GM19025 (cell line): ENCODE measurements around the gene BCDIN3D.
"Not testable (repeated sequence)": the region's sequence is repeated elsewhere in the genome, so short reads cannot be mapped to it uniquely, and the experiment has no call there.

Experiments used
- ATAC-seq: cut with Tn5 transposase; IDR thresholded peaks from one replicate; pipeline ENCODE4 v1.9.1; 2021; ENCODE audit warnings: mild to moderate bottlenecking, low read depth, moderate library complexity; ENCODE audit not compliant: unreplicated experiment

BCDIN3D gene

DNA sequence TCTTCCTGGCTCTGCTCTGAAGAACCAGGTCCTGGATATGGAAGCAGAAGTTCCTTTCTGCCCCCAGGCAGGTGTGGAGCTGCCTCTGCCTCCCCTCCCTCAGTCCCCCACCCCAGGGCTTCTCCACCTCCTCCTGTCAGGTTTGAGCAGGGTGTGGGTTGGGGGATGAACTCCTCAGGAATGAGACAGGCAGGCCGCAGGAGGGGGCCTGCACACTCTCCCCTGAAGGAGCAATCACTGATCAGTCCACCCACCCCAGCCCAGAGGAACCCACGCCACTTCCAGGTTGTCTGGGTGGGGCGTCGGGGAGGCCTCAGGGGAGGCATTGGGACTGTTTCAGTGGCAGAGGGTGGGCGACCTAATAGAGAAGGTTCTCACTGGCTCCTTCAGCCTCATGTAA lies 34.2 kb upstream of the BCDIN3D start:
- no peak for ATAC-seq

DNA sequence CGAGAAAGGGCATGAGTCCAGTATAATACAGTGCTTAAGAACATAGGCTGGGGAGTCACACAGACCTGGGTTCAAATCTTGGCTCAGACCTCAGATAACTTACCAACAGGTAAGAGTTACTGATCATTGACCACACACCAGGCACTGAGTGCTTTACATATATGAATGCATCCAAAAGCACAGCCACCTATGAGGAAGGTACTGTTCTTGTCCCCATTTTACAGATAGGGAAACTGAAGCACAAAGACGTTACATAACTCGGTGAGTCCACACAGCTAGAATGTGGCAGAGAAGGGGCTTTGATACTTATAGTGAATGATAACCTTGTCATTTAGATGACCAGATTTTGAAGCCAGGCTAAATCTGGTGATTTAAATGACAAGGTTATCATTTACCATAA lies 33.2 kb upstream of the BCDIN3D start:
- ATAC-seq, result no peak

DNA sequence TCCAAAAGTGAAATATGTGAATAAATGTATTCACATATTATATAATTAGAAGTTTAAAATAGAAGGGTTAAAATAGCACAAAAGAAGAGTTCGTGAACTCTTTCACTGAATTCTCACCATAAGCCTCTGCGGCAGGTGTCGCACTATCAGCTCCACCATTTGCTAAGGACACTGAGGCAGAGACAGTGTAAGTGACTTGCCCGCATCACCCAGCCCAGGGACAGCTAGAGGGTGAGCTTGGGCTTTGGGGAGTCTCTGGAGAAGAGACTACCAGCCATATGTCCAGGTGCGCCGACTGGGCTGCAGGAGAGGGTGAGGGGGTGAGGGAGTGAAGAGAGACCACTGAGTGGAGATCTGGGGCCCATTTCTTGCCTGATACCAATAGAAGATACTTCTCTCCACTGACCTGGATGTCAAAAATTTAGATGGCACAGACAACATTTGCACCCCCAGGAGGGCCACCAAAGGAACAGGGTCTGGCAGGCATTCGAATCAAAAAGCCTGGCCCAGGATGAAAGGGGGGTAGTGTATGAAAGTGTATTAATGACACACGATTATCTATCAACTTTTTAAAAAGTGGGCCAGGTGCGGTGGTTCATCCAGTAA lies 32.3 kb upstream of the BCDIN3D start:
- ATAC-seq, result no peak

DNA sequence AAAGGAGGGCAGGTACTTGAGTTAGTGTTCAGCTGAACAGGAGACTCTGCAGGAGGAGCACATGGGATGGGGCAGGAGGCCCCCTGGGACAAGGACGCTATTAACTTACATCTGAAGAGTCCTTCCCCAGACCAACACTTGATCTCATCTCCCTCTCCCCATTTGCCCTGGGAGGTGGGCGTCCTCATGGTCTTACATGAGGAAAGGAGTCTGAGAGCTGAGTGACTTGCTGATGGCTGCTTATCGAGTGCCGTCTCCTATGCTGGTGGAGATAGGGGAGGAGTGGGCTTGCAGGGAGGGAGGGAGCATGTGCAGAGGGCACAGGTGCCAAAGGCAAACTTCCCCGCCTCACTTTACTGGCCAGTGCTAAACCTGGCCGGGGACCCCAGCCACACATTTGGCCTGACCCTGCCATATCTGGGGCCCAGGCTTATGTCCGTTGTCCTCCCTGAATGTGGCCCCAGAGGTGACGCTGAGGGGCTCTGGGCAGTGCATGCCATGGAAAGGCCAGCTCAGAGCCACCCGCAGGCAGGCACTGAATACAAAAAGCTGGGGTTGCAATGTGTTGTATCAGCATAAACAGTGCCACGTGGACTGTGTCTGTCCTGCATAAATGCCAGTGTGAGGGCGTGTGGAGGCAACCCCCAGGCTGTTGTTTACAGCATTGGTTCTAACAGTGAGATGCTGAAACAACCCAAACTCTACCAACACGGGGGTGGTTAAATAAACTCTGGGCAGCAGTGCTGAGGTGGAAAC lies 31.4 kb upstream of the BCDIN3D start:
- ATAC-seq, result no peak

DNA sequence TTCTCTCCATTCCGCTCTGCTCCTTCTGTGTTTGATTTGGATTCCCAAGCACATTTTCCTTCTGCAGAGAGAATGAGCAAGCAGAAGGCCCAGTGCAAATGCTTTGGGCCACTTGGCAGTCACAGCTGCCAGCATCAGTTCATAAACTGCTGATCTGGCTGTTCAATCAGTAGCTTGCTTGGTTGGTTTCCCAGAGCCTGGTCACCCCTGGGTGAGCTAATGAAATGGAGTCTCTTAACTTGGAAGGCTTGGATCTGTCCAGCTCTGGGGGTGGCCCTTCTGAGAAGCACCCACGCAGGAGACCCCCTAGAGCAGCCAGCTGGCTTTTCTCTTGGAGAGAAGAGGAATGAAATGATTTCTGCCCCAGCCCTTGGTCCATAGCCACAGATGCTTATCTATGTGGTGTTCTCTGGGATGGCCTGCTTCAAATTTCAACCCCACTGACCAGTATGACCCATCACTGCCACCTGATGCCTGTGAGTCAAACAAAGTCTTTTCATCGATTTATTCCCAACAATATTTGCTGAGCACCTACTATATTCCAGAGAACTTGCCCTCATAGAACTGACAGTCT lies 30.5 kb upstream of the BCDIN3D start:
- no peak for ATAC-seq

DNA sequence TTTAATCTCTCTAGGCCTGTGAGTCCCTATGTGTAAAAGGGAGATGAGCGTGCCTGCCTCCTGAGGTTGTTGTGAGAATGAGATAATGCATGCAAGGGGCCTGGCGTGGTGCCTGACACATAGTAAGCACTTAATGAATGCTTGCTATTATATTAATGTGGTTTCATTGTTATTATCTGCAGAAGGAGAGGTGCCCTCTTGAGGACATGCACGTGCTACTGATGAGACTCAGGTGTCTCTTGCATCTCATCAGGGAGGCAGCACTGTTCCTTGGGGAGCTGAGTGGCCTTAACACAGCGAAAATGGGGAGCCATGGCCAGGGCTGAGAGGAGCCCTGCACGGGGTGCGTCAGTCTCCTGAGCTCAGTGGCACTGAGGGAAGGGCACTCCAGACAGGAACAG lies 29.9 kb upstream of the BCDIN3D start:
- ATAC-seq, result no peak

DNA sequence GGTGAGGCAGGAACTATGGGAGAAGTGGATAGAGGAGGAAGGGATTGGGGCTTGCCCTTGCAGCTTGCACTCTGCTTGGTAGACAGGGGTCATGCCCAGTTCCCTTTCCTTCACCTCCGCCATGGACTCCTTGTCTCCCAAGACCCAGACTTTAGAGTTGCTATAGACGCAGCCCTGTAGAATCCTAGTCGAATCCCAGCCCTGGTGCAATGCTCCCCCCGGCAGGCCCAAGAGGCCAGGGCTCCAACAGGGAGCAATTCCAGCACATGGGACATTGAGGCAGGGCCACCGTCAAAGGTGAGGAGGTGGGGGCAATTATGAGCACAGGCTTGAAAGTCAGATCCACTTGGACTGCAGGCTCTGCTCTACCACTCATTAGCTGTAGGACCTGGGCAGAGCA lies 29.5 kb upstream of the BCDIN3D start:
- no peak for ATAC-seq

DNA sequence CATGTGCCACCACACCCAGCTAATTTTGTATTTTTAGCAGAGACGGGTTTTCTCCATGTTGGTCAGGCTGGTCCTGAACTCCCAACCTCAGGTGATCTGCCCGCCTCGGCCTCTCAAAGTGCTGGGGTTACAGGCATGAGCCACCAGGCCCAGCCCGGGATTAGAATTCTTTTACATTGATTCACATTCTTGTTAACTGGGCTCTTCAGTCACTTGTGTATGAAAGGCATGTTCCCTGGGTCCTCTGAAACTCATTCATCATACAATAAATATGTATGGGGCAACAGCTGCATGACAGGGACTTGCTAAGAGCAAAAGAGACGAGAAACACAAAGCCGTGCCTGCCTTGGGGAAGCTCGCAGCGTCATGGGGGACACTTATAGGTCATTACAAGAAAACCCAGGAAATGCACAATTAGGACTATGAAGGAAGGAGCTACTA lies 28.9 kb upstream of the BCDIN3D start:
- ATAC-seq, result not testable (repeated sequence)

DNA sequence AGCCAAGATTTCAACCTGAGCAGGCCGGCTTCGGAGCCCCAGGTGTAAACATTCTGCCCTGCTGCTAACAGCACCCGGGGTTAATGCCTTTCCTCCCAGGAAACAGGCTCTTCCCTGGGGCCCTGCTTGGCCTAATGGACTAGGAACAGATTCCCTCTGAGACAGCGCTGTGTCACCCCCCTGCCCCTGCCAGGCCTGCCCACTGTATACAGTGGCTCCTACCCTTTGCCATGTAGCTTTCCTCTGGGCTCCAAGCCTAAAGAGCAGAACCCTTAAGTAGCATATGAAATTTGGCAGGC lies 28.3 kb upstream of the BCDIN3D start:
- ATAC-seq, result no peak

DNA sequence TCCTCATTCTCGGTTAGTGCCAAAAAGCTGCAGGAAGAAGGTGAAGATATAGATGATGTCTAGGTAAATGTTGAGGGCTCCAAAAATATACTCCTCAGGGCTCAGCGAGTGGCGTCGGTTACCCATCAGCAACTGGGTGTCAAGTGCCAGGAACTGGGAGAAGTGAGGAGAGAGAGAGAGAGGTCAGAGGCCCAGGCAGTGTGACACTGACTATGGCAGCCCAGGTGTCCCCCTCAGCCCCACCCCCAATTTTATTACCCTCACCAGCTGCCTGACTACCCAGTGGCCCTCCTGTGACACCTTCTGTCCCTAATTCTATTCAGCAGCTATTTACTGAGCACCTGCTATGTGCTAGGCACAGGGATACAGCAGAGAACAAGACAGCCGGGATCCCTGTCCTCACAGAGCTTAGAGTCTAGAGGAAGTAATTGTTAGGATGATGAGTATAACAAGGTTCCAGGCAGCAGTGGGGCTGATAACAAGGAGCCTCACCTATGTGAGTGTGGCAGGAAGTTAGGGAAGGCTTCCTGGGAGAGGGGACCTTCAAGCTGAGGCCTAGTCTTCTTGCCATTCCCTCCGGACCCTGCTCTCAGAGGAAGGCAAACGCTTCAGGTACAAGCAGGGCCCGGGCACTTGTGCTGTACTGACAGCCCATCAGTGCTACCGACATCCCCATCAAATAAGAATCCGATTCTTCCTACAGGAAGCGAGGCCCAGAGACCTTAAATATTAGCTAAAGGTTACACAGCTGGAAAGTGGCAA lies 27.8 kb upstream of the BCDIN3D start:
- ATAC-seq, result no peak

DNA sequence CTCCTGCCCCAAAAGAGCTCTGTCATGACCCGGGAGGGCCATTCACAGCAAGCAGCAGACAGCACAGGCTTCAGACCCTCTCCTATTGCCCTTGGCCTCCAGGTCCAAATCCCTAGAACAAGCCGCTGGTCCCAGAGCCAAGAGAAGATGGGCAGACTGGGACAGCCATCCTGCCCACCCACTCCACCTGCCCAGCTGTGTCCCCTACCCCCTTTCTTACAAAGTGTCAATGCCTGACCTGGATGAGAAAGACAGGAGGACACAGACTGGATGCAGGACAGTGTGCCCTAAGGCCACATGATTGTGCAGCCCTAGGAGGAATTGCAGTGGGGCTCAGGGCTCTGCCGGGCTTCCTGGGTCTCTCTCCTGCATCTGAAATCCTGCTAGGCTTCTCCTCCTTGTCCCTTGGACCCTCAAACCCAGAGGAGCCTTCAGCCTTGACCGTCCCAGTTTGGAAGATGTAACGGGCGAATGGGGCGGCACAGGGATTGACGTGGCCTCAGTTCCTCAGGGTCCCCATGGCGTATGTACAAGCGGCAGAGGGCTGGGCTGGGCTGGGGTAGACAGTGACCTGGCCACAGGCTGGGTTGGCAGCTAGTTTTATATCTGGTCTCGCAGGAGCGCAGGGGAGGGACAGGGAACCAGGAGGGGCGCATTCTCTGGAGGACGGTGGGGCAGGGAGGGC lies 27.1 kb upstream of the BCDIN3D start:
- ATAC-seq, result no peak

DNA sequence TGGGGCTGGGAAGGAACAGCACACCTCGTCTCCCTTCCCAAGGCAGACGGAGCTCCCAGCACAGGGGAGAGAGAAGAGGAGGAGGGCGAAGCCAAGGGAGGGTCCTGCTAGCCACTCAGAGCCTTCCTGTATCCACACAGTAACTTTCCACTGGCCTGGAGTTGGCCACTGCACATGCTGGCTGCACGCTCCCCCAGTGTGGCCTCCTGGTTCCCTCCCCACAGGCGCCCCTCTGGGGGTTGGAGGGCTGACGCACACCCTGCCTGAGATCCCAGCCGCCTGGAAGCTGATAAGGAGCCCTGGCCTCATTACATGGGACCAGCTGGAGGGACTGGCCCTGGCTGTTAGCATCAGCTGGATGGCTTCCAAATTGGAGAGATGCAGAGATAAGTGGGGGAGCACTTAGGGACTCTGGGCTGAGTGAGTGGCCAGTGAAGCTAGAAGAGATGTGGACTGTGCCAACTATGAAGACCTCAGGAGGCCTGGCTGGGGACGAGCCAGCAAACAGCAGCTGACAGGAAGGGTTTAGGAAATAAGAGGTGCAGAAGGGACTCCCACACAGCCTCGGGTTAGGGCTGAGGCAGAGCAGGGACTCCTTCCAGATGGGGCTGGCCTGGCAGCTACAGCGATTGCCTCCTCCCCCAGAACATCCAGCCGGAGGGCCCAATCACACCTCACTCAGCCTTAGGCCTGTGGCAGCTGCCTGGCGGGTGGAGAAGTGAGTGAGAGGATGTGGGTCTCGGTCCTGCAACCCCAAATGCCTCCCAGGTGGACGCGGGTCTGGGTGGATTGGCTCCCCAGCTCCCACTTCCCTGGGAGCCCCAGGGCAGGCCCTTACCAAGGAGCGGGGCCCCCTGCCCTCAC lies 26.3 kb upstream of the BCDIN3D start:
- no peak for ATAC-seq

DNA sequence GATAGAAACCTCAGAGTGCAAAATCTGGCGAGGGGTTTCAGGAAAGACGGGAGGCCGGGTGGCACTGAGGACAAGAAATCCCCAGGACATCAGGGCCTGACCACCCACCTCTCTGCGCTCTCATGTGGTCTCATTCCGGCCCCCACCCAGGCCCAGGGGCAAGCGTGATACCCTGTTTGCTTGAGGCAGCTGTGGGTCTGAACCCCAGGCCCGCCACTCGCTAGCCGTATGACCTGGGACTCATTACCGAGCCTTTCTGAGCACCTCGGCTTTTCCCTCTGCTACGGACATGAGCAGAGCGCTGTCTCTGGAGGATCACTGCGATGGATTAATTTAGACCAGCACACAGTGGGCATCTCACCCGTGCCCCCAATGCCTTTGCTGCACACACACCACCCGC lies 25.5 kb upstream of the BCDIN3D start:
- ATAC-seq, result no peak

DNA sequence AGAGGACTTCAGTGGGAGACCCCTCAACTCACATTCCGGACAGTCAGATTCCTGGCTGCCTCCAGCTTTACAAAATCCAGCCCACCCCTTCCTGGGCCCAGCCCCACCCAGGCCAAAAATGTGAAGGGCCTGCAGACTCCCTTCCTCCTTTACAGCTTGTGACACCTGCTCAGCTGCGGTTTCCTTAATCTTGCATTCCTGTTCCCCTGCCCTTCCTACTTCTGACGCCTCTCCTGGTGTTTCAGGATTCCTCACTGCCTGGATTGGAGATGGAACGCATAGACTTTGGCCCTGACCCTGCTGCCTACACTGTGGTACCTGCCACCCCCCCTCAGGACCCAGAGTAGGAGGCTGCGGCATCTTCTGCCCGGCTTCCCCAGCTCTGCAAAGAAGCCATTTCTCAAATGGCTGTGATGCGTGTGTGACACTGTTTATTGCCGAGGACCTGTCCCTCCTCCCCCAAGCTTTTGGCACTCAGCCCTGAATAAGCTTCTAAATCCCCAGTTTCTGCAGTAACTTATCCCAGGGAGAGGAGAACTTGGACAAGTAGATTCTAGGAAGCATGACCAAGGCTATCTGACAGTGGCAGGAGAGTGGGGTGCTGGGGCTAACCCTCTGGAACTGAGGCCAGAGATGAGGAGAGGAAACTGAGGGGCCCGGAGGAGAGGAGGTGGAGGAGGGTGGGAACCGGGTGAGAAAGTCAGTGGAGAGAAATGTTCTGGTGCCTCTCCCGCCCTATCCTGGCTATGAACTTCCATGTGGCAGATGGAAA lies 24.9 kb upstream of the BCDIN3D start:
- ATAC-seq, result no peak

DNA sequence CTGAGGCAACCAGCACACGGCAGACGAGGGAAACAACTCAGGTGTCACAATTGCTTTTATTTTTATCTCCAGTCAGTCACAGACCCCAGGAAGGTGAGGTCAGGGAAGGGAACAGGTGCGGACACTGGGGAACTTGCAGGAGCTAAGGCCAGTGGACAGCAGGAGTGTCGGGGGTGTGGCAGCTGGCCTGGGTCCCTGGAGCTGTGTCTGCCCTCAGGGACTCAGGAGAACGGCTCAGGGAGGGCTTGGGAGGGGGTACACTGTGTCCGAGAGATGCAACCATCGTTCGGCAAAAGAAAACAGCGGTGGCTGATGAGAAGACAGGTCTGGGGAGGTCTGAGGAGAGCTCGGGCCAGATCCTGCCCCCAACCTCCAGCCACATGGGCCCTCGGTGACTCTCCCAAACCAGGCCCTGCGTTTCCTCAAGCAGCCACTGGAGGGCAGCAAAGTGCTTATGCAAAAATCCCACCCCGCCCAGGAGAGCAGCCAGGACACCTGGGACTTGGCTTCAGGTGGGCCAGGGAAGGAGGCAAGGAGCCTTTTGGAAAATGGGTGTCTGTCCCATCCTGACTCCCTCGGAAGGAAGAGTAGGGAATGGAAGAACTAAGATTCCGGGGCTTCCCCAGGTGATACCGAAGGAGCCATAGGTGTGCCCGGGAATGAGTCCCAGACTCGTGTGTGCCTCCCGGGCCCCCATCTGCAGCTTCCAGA lies 24.1 kb upstream of the BCDIN3D start:
- no peak for ATAC-seq

DNA sequence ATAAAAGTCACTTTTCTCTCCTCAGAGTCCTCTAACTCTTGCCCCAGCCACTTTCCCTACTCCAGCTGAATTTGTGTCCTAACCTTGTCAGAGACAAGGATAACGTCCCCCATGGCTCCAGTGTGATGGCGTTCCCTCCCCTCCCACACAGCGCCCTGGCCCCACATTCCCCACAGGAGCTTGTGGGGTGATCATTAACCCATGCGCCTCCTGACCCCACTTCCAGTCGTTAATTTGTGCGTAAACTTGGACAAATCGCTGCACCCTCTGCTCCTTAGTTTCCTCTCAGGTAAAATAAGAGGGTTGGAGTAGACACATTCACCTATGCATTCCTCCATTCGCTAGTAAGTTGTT lies 22.9 kb upstream of the BCDIN3D start:
- no peak for ATAC-seq

DNA sequence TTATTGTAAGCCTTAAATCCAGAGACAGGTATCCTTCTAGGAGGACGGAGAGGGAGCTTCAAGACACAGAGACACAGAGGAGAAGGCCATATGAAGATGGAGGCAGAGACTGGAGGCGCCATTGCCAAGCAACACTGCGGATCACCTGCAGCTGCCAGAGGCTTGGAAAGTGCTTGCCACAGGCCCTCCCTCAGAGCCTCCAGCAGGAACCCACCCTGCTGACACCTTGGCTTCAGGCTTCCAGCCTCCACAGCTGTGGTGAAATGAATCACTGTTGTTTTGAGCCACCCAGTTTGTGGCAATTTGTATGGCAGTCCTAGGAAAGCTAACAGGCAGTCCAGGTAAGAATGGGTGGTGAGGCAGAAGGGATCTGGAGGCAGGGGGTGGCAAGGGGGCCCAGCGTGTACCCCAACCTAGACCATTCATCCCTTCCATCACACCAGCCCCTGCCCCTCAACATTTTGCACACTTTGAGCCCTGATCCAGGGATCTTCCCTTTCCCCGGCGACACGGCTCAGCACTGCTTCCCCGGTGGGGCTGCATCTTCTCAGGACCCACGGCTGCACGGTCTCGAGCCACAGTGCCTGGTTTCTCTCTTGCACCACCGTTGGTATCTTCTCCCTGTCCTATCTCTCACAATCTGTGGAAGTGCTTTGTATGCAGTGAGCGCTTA lies 22.3 kb upstream of the BCDIN3D start:
- no peak for ATAC-seq

DNA sequence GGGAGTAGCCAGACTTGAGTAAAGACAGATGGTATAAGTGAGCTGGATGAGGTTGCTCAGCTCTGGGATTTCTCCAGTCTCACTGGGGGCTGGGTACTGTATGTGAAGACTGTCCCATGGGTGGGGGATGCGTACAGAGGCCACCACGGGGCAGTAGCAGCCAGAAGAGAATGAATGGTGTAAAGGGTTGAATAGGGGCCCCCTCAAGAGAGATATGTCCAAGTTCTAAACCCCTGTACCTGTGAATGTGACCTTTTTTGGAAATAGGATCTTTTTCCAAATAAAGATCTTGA lies 21.8 kb upstream of the BCDIN3D start:
- ATAC-seq, result no peak
